Panc1 (cell line): ENCODE results near the gene CLBA1. TPM values are rescaled to one million over a fixed set of nuclear protein-coding genes. Genes with fewer than 3 reads are reported as not detected.

ENCODE experiments used
- ATAC-seq: fragments of 200-7000 bp; cut with Tn5 transposase; 2 replicates; pipeline ENCODE4 v1.9.1; 2020; ENCODE audit warnings: mild to moderate bottlenecking, moderate library complexity
- BruUV-seq: library from RNA; stranded (reverse); fragments of 400-500 nt; replicated peaks from 2 replicates; lab custom pipeline; 2021; lab: Mats Ljungman, UMichigan
- CTCF ChIA-PET: fragments of 300-600 bp; sonication (Branson Sonifier 250); formaldehyde crosslinking; loops from one replicate; lab custom pipeline; 2022; ENCODE audit warnings: antibody characterized with exemption; lab: Charles Lee
- POLR2A ChIA-PET: fragments of 300-600 bp; sonication (Branson Sonifier 250); formaldehyde crosslinking; loops from one replicate; lab custom pipeline; 2022; ENCODE audit warnings: antibody characterized with exemption; lab: Charles Lee
- DNase-seq: peaks from one replicate; pipeline ENCODE4 v3.0.0-alpha.2; 2010; ENCODE audit warnings: low read depth, low spot score
- H3K27ac ChIP-seq: 2 replicates; pipeline ENCODE4 v1.5.1; 2011; ENCODE audit warnings: mild to moderate bottlenecking, low read length, inconsistent platforms
- H3K27me3 ChIP-seq: fragments of 200-500 bp; sonication (Bioruptor generic); 2 replicates; pipeline ENCODE4 v1.6.0; 2014; ENCODE audit warnings: low read length, inconsistent platforms; ENCODE audit not compliant: control insufficient read depth, insufficient read depth
- H3K36me3 ChIP-seq: fragments of 200-500 bp; sonication (Bioruptor generic); 2 replicates; pipeline ENCODE4 v1.5.1; 2014; ENCODE audit warnings: inconsistent platforms, mild to moderate bottlenecking, low read length, moderate library complexity; ENCODE audit not compliant: control insufficient read depth, insufficient read depth
- H3K4me1 ChIP-seq: 2 replicates; pipeline ENCODE4 v1.5.1; 2011; ENCODE audit warnings: inconsistent platforms, mild to moderate bottlenecking, low read length, moderate library complexity; ENCODE audit not compliant: control insufficient read depth, insufficient read depth
- H3K4me3 ChIP-seq, 2 experiments: 2 replicates each; pipeline ENCODE4 v1.5.1; 2011 to 2012; ENCODE audit warnings: low read depth in 2 of 2, low read length in 2 of 2, mild to moderate bottlenecking in 2 of 2, inconsistent platforms in 1 of 2, moderate library complexity in 1 of 2
- H3K9me3 ChIP-seq: fragments of 200-500 bp; sonication (Bioruptor generic); 2 replicates; pipeline ENCODE4 v1.5.1; 2014; ENCODE audit warnings: low read depth, mild to moderate bottlenecking, inconsistent platforms, low read length, moderate library complexity; ENCODE audit not compliant: control insufficient read depth, insufficient read depth
- CTCF ChIP-seq: fragments of 450-650 bp; IDR thresholded peaks from 2 replicates; pipeline ENCODE4 v1.5.1; 2017; ENCODE audit warnings: mild to moderate bottlenecking
- POLR2AphosphoS5 ChIP-seq: IDR thresholded peaks from 2 replicates; pipeline ENCODE4 v1.6.1; 2012; ENCODE audit warnings: mild to moderate bottlenecking, low read depth, low read length, moderate library complexity
- REST ChIP-seq, 2 experiments: IDR thresholded peaks; 2 replicates each; pipeline ENCODE4 v1.6.1; 2011 to 2012; ENCODE audit warnings: low read depth in 2 of 2, control low read depth in 1 of 2, low read length in 1 of 2, mild to moderate bottlenecking in 1 of 2, moderate library complexity in 1 of 2; ENCODE audit not compliant: insufficient read depth in 1 of 2
- SIN3A ChIP-seq: IDR thresholded peaks from 2 replicates; pipeline ENCODE4 v1.6.1; 2012; ENCODE audit warnings: low read depth, mild to moderate bottlenecking, low read length, moderate library complexity, borderline replicate concordance; ENCODE audit not compliant: insufficient read depth
- TCF7L2 ChIP-seq: IDR thresholded peaks from 2 replicates; pipeline ENCODE4 v1.6.1; 2011; ENCODE audit warnings: mild to moderate bottlenecking, low read depth, low read length, inconsistent platforms
- in situ Hi-C: cut with HindIII; loops from 2 replicates; pipeline ENCODE4 v1.10.0; 2016; ENCODE audit warnings: low sequenced_read_pairs, low pct_unique_long_range_greater_than_20kb
- intact Hi-C: fragments of 100-400 bp; cut with micrococcal nuclease; formaldehyde crosslinking; loops from one replicate; pipeline ENCODE4 v1.10.0; 2022; ENCODE audit not compliant: unreplicated experiment
- total RNA-seq: library from RNA; stranded (reverse); gene quantifications from one replicate; pipeline ENCODE4 v1.2.1, GENCODE V29; 2021; ENCODE audit not compliant: unreplicated experiment

Gene CLBA1
- total RNA-seq, 1 experiment from 2014 or later, result 13.8 TPM

- H3K27ac ChIP-seq, result peak overlapping the region; percentile 71; the same call in 1 of the 2 replicates
- peaks cover 59% of the 10 kb centered on the region for H3K4me1 ChIP-seq
- in situ Hi-C loops (no loop called here), intact Hi-C loops (no loop called here)
- H3K27me3 ChIP-seq, result no peaks in the 10 kb centered on the region
- CTCF ChIA-PET, result no interaction called here
- BruUV-seq, result no TSS peak
- H3K4me3 ChIP-seq, result peak overlapping the region in 1 of 2 experiments; percentile 24; a peak in 2 of 4 replicates
- peaks cover 7% of the 10 kb centered on the region; the same call in 1 of the 2 replicates for H3K36me3 ChIP-seq
- POLR2A ChIA-PET, result no interaction called here
- ATAC-seq, result no peak
- TF ChIP-seq POLR2AphosphoS5 (no peak), CTCF (no peak), REST (IDR thresholded peaks at IDR 0.05; ENCODE audit: insufficient read depth in 1 of 2, low read depth in 2 of 2, low read length in 1 of 2) (no peak), TCF7L2 (no peak), SIN3A (no peak)
- DNase-seq, result no peak
- H3K9me3 ChIP-seq, result no peaks in the 10 kb centered on the region
Measured at GRCh38 chr14:105014631-105015030, 29.0 kb downstream of the CLBA1 start.

GRCh38 chr14:105015242-105015641 is 29.7 kb downstream of the CLBA1 start:
- H3K36me3 ChIP-seq, result peaks cover 7% of the 10 kb centered on the region
- no peak for TF ChIP-seq TCF7L2
- no peak for TF ChIP-seq POLR2AphosphoS5
- no peak for TF ChIP-seq CTCF
- no peak for TF ChIP-seq REST (IDR thresholded peaks at IDR 0.05; ENCODE audit: insufficient read depth in 1 of 2, low read depth in 2 of 2, low read length in 1 of 2)
- H3K4me1 ChIP-seq, result peaks cover 59% of the 10 kb centered on the region
- ChIA-PET CTCF (no interaction called here), POLR2A (no interaction called here)
- peak overlapping the region; percentile 71; the same call in 1 of the 2 replicates for H3K27ac ChIP-seq
- H3K4me3 ChIP-seq, result peak overlapping the region in 1 of 2 experiments; percentile 24; a peak in 2 of 4 replicates
- no peak for DNase-seq
- no TSS peak for BruUV-seq
- intact Hi-C loops, result no loop called here
- in situ Hi-C loops, result no loop called here
- ATAC-seq, result no peak
- H3K9me3 ChIP-seq, result no peaks in the 10 kb centered on the region
- H3K27me3 ChIP-seq, result no peaks in the 10 kb centered on the region
